ENCODE measurements around the gene SLC9A8.

- TF ChIP-seq CEBPB (IDR thresholded peaks at IDR 0.05) (no peak), CTCF (IDR thresholded peaks at IDR 0.05) (no peak), CBX8 (IDR thresholded peaks at IDR 0.05) (no peak), CHD4 (IDR thresholded peaks at IDR 0.05; ENCODE audit: borderline replicate concordance) (no peak), RNF2 (IDR thresholded peaks at IDR 0.05; ENCODE audit: borderline replicate concordance, low read depth) (no peak), JUNB (IDR thresholded peaks at IDR 0.05) (no peak), EP300 (IDR thresholded peaks at IDR 0.05) (no peak), POLR2A (IDR thresholded peaks at IDR 0.05; ENCODE audit: low read length) (no peak), GATA3 (IDR thresholded peaks at IDR 0.05; ENCODE audit: borderline replicate concordance) (no peak), FOSL2 (IDR thresholded peaks at IDR 0.05) (no peak), FOSL2 (CRISPR knock-in tag; IDR thresholded peaks at IDR 0.05) (no peak), BCL3 (IDR thresholded peaks at IDR 0.05) (no peak), ZC3H11A (IDR thresholded peaks at IDR 0.05) (no peak), POLR2AphosphoS2 (conservative IDR thresholded peaks at IDR 0.05; ENCODE audit: low read length) (no peak), RCOR1 (IDR thresholded peaks at IDR 0.05; ENCODE audit: low read depth, low read length) (no peak)
Observed at GRCh38 chr20:49814057-49814694, 1.5 kb downstream of the SLC9A8 start.
